Measurements from ENCODE around the gene CTTN. TPM values are rescaled to one million over a fixed set of nuclear protein-coding genes. Genes with fewer than 3 reads are reported as not detected.

The CTTN gene
- total and polyA plus RNA-seq, 2 of the 8 experiments (the other 6 are each of a cell fraction or from before 2014, with no cell fraction given), result 84.6 to 216 TPM

DNA sequence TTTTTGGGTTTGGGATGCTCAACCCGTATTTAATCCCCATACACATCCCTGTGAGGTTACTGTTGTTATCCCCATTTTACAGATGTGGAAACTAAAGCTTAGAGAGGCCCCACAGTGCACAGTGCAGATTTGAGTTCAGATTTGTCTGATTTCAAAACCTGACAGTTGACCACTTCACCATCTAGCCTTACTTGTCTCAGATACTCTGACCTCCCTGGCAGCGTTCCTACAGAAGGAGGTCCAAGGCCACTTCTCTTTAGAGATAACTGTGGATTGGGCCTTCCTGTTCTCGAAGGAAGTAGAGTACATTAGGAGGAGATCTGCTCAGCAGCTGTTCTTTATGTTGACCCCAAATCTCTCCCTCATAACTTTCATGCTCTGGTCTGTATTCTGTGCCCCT is 46.7 kb upstream of the CTTN start (continued):
- TF ChIP-seq CHD7 (IDR thresholded peaks at IDR 0.05; ENCODE audit: insufficient replicate concordance, low read length) (no peak), CTCF (IDR thresholded peaks at IDR 0.05; ENCODE audit: control extremely low read depth in 1 of 3, insufficient read depth in 1 of 3, low read depth in 1 of 3, low read length in 3 of 3) (no peak), SAP30 (IDR thresholded peaks at IDR 0.05; ENCODE audit: insufficient read depth, insufficient replicate concordance, low read length) (no peak), SP1 (IDR thresholded peaks at IDR 0.05; ENCODE audit: low read depth, low read length) (no peak), RBBP5 (IDR thresholded peaks at IDR 0.05; ENCODE audit: borderline replicate concordance, low read depth, low read length) (no peak), ASH2L (IDR thresholded peaks at IDR 0.05; ENCODE audit: low read length) (no peak)
- TF ChIP-seq, protein P1, sequence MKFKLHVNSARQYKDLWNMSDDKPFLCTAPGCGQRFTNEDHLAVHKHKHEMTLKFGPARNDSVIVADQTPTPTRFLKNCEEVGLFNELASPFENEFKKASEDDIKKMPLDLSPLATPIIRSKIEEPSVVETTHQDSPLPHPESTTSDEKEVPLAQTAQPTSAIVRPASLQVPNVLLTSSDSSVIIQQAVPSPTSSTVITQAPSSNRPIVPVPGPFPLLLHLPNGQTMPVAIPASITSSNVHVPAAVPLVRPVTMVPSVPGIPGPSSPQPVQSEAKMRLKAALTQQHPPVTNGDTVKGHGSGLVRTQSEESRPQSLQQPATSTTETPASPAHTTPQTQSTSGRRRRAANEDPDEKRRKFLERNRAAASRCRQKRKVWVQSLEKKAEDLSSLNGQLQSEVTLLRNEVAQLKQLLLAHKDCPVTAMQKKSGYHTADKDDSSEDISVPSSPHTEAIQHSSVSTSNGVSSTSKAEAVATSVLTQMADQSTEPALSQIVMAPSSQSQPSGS (IDR thresholded peaks at IDR 0.05; ENCODE audit: low read length), result no peak

All from H1 (cell line).